Measurements from ENCODE around the gene OR5H6. TPM values are rescaled to one million over a fixed set of nuclear protein-coding genes. Genes with fewer than 3 reads are reported as not detected.
"Not testable (repeated sequence)": the region's sequence is repeated elsewhere in the genome, so short reads cannot be mapped to it uniquely, and the experiment has no call there.

OR5H6 gene
- total RNA-seq, 4 donors from 2014 or later: not detected

GRCh38 chr3:98242155-98242554, 21.9 kb upstream of the OR5H6 start:
- no peak overlapping the region for H3K4me3 ChIP-seq (ENCODE audit: low read depth, poor library complexity, severe bottlenecking)
- TF ChIP-seq POLR2A (IDR thresholded peaks at IDR 0.05): no peak
- no peak for TF ChIP-seq CTCF (IDR thresholded peaks at IDR 0.05)
- no peak for DNase-seq (ENCODE audit: low spot score in 2 of 2)
- 28 to 75% methylated on average over 1 of the region's 1 CpG for WGBS, 2 donors
- intact Hi-C loops (cut with DNase I; ENCODE audit: low total_unique reads): no loop called here

DNA sequence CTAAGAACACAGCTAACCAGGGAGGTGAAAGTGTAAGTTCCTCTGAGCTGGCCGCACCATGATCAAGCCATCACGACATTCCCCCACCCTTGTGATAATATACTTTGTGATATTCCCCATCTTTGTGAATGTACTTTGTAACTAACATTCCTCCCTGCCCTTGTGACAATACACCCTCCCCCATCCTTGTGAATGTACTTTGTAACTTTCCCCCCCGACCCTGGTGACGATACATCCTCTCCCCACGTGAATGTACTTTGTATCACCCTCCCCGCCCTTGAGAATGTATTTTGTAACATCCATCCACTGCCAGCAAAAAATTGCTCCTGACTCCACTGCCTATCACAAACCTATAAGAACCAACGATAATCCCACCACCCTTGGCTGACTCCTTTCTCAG, 20.2 kb upstream of the OR5H6 start:
- no peak overlapping the region for H3K4me3 ChIP-seq (ENCODE audit: low read depth, poor library complexity, severe bottlenecking)
- no peak for TF ChIP-seq POLR2A (IDR thresholded peaks at IDR 0.05)
- TF ChIP-seq CTCF (IDR thresholded peaks at IDR 0.05): no peak
- intact Hi-C loops (cut with DNase I; ENCODE audit: low total_unique reads): no loop called here
- no peak for DNase-seq (ENCODE audit: low spot score in 2 of 2)
- WGBS, 2 donors: 60 to 70% methylated on average over 7 of the region's 7 CpGs

- DNase-seq (ENCODE audit: low spot score in 2 of 2): no peak
- no peak for TF ChIP-seq CTCF (IDR thresholded peaks at IDR 0.05)
- no peak overlapping the region for H3K4me3 ChIP-seq (ENCODE audit: low read depth, poor library complexity, severe bottlenecking)
- 91 to 93% methylated on average over 10 of the region's 10 CpGs for WGBS, 2 donors
- intact Hi-C loops (cut with DNase I; ENCODE audit: low total_unique reads): no loop called here
These were observed 17.9 kb upstream of the OR5H6 start for GRCh38 chr3:98246142-98246541.

- 58 to 76% methylated on average over 5 of the region's 5 CpGs for WGBS, 2 donors
- intact Hi-C loops (cut with DNase I; ENCODE audit: low total_unique reads); DNase-seq (ENCODE audit: low spot score in 2 of 2); H3K4me3 ChIP-seq (ENCODE audit: low read depth, poor library complexity, severe bottlenecking): not testable (repeated sequence)
These were observed 8.0 kb upstream of the OR5H6 start for GRCh38 chr3:98256026-98256425.

DNA sequence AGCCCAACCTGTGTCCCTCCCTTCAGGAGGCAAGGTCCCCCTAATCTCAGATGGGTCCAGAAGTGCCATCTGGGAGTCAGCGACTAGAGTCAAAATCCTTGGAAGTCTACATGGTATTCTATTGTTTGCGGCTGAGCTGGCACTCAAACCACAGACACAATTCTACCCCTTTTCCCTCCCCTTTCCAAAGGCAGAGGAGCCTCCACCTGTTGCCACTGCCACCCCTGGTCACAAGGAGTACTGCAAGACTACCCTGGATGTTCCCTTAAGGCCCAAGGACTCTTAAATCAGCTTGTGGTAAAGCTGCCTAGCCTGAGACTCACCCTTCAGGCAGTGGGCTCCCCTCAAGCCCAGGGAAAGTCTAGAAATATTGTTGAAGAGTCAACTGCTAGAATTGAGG, 4.3 kb upstream of the OR5H6 start:
- intact Hi-C loops (cut with DNase I; ENCODE audit: low total_unique reads): no loop called here
- WGBS, 2 donors: 44 to 85% methylated on average over 2 of the region's 2 CpGs

DNA sequence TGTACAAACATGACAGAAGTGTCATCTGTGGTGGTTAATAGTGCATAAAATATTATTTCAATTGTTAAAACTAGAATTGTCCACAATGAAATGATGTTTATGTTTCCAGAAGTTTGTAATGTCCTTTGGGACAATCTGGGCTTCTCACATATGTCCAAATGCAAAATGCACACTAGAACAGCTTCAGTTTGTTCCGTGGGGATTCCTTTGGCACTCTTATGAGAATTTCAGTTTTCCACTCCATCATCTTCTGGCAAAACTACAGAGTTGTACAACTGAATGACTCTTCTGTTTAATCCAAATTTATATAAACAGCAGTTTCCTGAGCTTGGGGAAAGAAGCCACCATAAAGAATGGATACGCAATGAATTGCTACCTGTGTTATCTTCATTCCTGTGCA, 2.0 kb upstream of the OR5H6 start:
- intact Hi-C loops (cut with DNase I; ENCODE audit: low total_unique reads): no loop called here
- TF ChIP-seq POLR2A (IDR thresholded peaks at IDR 0.05) (no peak), CTCF (IDR thresholded peaks at IDR 0.05) (no peak)
- no peak overlapping the region for H3K4me3 ChIP-seq (ENCODE audit: low read depth, poor library complexity, severe bottlenecking)
- WGBS, 2 donors: 73 to 76% methylated on average over 2 of the region's 2 CpGs
- DNase-seq (ENCODE audit: low spot score in 2 of 2): no peak

More for the DNA sequence above, 4.3 kb upstream of the OR5H6 start:
- no peak for DNase-seq (ENCODE audit: low spot score in 2 of 2)
- H3K4me3 ChIP-seq (ENCODE audit: low read depth, poor library complexity, severe bottlenecking): no peak overlapping the region
- TF ChIP-seq CTCF (IDR thresholded peaks at IDR 0.05) (no peak), POLR2A (IDR thresholded peaks at IDR 0.05) (no peak)
